GM12865 (cell line): ENCODE data around the gene COL26A1.

ENCODE experiments used
- DNase-seq: peaks from one replicate; pipeline ENCODE4 v3.0.0; 2010; ENCODE audit warnings: low read depth
- H3K4me3 ChIP-seq: 2 replicates; pipeline ENCODE4 v1.5.1; 2011; ENCODE audit warnings: mild to moderate bottlenecking, low read depth, low read length, control low read depth
- CTCF ChIP-seq: IDR thresholded peaks from 2 replicates; pipeline ENCODE4 v1.5.1; 2011; ENCODE audit warnings: low read length, control low read depth, low read depth, inconsistent platforms; ENCODE audit not compliant: insufficient read depth; ENCODE audit errors: missing control alignments

The COL26A1 gene

GRCh38 chr7:101533103-101533465 is 170.4 kb downstream of the COL26A1 start:
- no peak for TF ChIP-seq CTCF
- DNase-seq = no peak
- no peak overlapping the region for H3K4me3 ChIP-seq

GRCh38 chr7:101534015-101534803 is 171.5 kb downstream of the COL26A1 start:
- no peak overlapping the region for H3K4me3 ChIP-seq
- DNase-seq = no peak
- TF ChIP-seq CTCF = no peak

GRCh38 chr7:101534873-101535272 is 172.2 kb downstream of the COL26A1 start:
- TF ChIP-seq CTCF = no peak
- no peak overlapping the region for H3K4me3 ChIP-seq
- DNase-seq = no peak

GRCh38 chr7:101535351-101535751 is 172.7 kb downstream of the COL26A1 start:
- no peak for TF ChIP-seq CTCF
- no peak overlapping the region for H3K4me3 ChIP-seq
- DNase-seq = no peak

- H3K4me3 ChIP-seq = no peak overlapping the region
- TF ChIP-seq CTCF = no peak
- DNase-seq = no peak
Measured at GRCh38 chr7:101536232-101536631, 173.6 kb downstream of the COL26A1 start.

GRCh38 chr7:101536668-101537067 is 174.0 kb downstream of the COL26A1 start:
- H3K4me3 ChIP-seq = no peak overlapping the region
- DNase-seq = no peak
- TF ChIP-seq CTCF = no peak

- no peak overlapping the region for H3K4me3 ChIP-seq
- no peak for TF ChIP-seq CTCF
- DNase-seq = no peak
Measured at GRCh38 chr7:101537205-101537604, 174.5 kb downstream of the COL26A1 start.
